Measurements from ENCODE around the gene PRPS2.

Gene PRPS2

GRCh38 chrX:12788645-12789044, 2.6 kb upstream of the PRPS2 start:
- ChIA-PET CTCF (no interaction called here), POLR2A (no interaction called here)
- TF ChIP-seq, protein P1, sequence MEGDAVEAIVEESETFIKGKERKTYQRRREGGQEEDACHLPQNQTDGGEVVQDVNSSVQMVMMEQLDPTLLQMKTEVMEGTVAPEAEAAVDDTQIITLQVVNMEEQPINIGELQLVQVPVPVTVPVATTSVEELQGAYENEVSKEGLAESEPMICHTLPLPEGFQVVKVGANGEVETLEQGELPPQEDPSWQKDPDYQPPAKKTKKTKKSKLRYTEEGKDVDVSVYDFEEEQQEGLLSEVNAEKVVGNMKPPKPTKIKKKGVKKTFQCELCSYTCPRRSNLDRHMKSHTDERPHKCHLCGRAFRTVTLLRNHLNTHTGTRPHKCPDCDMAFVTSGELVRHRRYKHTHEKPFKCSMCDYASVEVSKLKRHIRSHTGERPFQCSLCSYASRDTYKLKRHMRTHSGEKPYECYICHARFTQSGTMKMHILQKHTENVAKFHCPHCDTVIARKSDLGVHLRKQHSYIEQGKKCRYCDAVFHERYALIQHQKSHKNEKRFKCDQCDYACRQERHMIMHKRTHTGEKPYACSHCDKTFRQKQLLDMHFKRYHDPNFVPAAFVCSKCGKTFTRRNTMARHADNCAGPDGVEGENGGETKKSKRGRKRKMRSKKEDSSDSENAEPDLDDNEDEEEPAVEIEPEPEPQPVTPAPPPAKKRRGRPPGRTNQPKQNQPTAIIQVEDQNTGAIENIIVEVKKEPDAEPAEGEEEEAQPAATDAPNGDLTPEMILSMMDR (IDR thresholded peaks at IDR 0.05; ENCODE audit: control extremely low read depth, extremely low read depth, low read depth, missing control alignments) = no peak
- DNase-seq (ENCODE audit: extremely low spot score) = no peak

GRCh38 chrX:12789976-12790375, 1.2 kb upstream of the PRPS2 start:
- DNase-seq (ENCODE audit: extremely low spot score) = no peak
- ChIA-PET POLR2A (no interaction called here), CTCF (interaction anchor here (1.3 kb wide), 1 partner anchor 9 kb away, joined by 5 read pairs; no protein-coding TSS in a partner anchor)
- TF ChIP-seq, protein P1 (IDR thresholded peaks at IDR 0.05; ENCODE audit: control extremely low read depth, extremely low read depth, low read depth, missing control alignments) = no peak

- CTCF ChIA-PET = interaction anchor here (1.1 to 1.4 kb wide), 5 partner anchors 10 to 1409 kb away, joined by 3 to 8 read pairs (median 5); no protein-coding TSS in a partner anchor
- no peak for DNase-seq (ENCODE audit: extremely low spot score)
- POLR2A ChIA-PET = no interaction called here
- TF ChIP-seq, protein P1 (IDR thresholded peaks at IDR 0.05; ENCODE audit: control extremely low read depth, extremely low read depth, low read depth, missing control alignments) = no peak
These were observed 341 bp upstream of the PRPS2 start for GRCh38 chrX:12790885-12791256.

GRCh38 chrX:12792711-12793110, 1.5 kb downstream of the PRPS2 start:
- TF ChIP-seq, protein P1 (IDR thresholded peaks at IDR 0.05; ENCODE audit: control extremely low read depth, extremely low read depth, low read depth, missing control alignments) = no peak
- CTCF ChIA-PET = interaction anchor here (0.8 to 2.6 kb wide), 6 partner anchors 8 to 108 kb away, joined by 3 to 11 read pairs (median 4); no protein-coding TSS in a partner anchor
- no peak for DNase-seq (ENCODE audit: extremely low spot score)
- POLR2A ChIA-PET = no interaction called here

- DNase-seq (ENCODE audit: extremely low spot score) = no peak
- POLR2A ChIA-PET = no interaction called here
- TF ChIP-seq, protein P1 (IDR thresholded peaks at IDR 0.05; ENCODE audit: control extremely low read depth, extremely low read depth, low read depth, missing control alignments) = no peak
- CTCF ChIA-PET = interaction anchor here (1.0 to 2.6 kb wide), 5 partner anchors 11 to 152 kb away, joined by 3 to 11 read pairs (median 5); no protein-coding TSS in a partner anchor
These were observed 3.4 kb downstream of the PRPS2 start for GRCh38 chrX:12794654-12795053.

DNA sequence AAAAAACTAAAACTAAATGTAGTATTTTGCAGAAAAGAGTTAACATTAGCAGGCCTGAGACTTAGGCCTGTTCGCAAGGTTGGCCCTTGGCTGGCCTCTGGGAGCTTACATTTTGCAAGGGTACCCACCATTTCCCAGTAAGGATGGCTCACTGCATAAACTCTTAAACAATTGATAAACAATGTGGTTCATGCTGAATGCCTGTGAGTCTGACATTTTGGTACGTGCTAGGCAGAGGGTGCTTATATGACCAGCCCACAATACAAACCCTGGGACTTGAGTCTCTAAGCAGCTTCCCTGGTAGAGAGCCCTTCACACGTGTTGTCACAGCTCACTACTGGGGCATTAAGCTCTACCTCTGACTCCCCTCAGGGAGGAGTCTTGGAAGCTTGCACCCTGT, 7.4 kb downstream of the PRPS2 start:
- no peak for DNase-seq (ENCODE audit: extremely low spot score)
- TF ChIP-seq, protein P1 (IDR thresholded peaks at IDR 0.05; ENCODE audit: control extremely low read depth, extremely low read depth, low read depth, missing control alignments) = no peak
- POLR2A ChIA-PET = no interaction called here
- CTCF ChIA-PET = no interaction called here

GRCh38 chrX:12799118-12799517, 7.9 kb downstream of the PRPS2 start:
- POLR2A ChIA-PET = no interaction called here
- DNase-seq (ENCODE audit: extremely low spot score) = no peak
- TF ChIP-seq, protein P1 (IDR thresholded peaks at IDR 0.05; ENCODE audit: control extremely low read depth, extremely low read depth, low read depth, missing control alignments) = no peak
- CTCF ChIA-PET = no interaction called here
